Loucy (cell line): ENCODE results near the gene USP9Y.

Experiments
- H2AFZ ChIP-seq: fragments of 200-600 bp; sonication (generic); 2 replicates; pipeline ENCODE4 v1.6.0; 2016; ENCODE audit warnings: antibody characterized with exemption, mild to moderate bottlenecking, low read length, moderate library complexity
- H3F3A ChIP-seq: fragments of 200-600 bp; 2 replicates; pipeline ENCODE4 v1.6.0; 2016; ENCODE audit warnings: antibody characterized with exemption, low read depth, mild to moderate bottlenecking
- H3K27me3 ChIP-seq: fragments of 200-600 bp; sonication (generic); 2 replicates; pipeline ENCODE4 v1.6.1; 2014; ENCODE audit warnings: low read length, mild to moderate bottlenecking; ENCODE audit not compliant: insufficient read depth, poor library complexity, severe bottlenecking
- H3K36me3 ChIP-seq: fragments of 200-600 bp; sonication (generic); 2 replicates; pipeline ENCODE4 v1.6.1; 2016; ENCODE audit warnings: low read length; ENCODE audit not compliant: insufficient read depth
- H3K4me1 ChIP-seq: fragments of 200-600 bp; sonication (generic); 2 replicates; pipeline ENCODE4 v1.5.1; 2014; ENCODE audit warnings: low read length, mild to moderate bottlenecking; ENCODE audit not compliant: insufficient read depth, poor library complexity, severe bottlenecking
- H3K4me2 ChIP-seq: fragments of 200-600 bp; sonication (generic); 2 replicates; pipeline ENCODE4 v1.6.0; 2014; ENCODE audit warnings: antibody characterized with exemption, low read length, low read depth, mild to moderate bottlenecking; ENCODE audit not compliant: poor library complexity, severe bottlenecking
- H3K4me3 ChIP-seq: fragments of 200-600 bp; sonication (generic); 2 replicates; pipeline ENCODE4 v1.5.1; 2014; ENCODE audit warnings: low read length, mild to moderate bottlenecking, mixed read lengths; ENCODE audit not compliant: poor library complexity, severe bottlenecking
- H3K79me2 ChIP-seq: fragments of 200-600 bp; sonication (generic); 2 replicates; pipeline ENCODE4 v1.6.1; 2014; ENCODE audit warnings: low read length; ENCODE audit not compliant: insufficient read depth
- H3K9ac ChIP-seq: fragments of 200-600 bp; sonication (generic); 2 replicates; pipeline ENCODE4 v1.6.0; 2014; ENCODE audit warnings: mild to moderate bottlenecking, low read depth, low read length, moderate library complexity; ENCODE audit not compliant: poor library complexity, severe bottlenecking
- H3K9me2 ChIP-seq: fragments of 200-600 bp; sonication (generic); replicated peaks from 2 replicates; pipeline ENCODE4 v1.6.1; 2016; ENCODE audit warnings: low read depth, low read length, mixed read lengths
- H3K9me3 ChIP-seq: fragments of 200-600 bp; sonication (generic); 2 replicates; pipeline ENCODE4 v1.6.1; 2014; ENCODE audit warnings: mild to moderate bottlenecking, antibody characterized with exemption, low read length, low read depth; ENCODE audit not compliant: insufficient read depth
- H4K20me1 ChIP-seq: fragments of 200-600 bp; sonication (generic); 2 replicates; pipeline ENCODE4 v1.6.0; 2014; ENCODE audit warnings: antibody characterized with exemption, low read length, mild to moderate bottlenecking; ENCODE audit not compliant: insufficient read depth, poor library complexity, severe bottlenecking
- EZH2phosphoT487 ChIP-seq: fragments of 200-600 bp; IDR thresholded peaks from 2 replicates; pipeline ENCODE4 v1.6.1; 2018; ENCODE audit warnings: antibody characterized with exemption, mild to moderate bottlenecking, moderate library complexity, borderline replicate concordance
- TF ChIP-seq, protein P1 (sequence below): fragments of 200-600 bp; sonication (generic); conservative IDR thresholded peaks from 2 replicates; pipeline ENCODE4 v1.5.1; 2014; ENCODE audit warnings: mild to moderate bottlenecking, antibody characterized with exemption, low read length

USP9Y gene

DNA sequence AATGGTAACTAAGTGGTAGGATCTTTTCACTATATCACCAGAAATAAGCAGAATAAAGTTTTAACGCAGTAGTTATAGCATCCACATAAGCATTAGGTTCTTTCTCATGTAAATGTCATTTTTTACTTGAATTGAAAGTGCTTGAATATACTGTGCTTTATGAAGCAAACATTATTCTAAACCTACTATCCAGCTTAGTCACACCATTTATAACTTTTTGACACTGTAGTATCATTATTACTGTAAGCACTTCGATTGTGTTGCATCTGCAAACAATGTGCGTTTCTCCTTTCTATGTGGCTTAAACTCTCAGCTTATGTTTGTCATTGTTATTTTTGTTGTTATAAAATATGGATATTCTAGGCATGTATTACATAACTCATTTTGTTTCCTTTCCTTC, 132.3 kb downstream of the USP9Y start:
- Histone ChIP-seq H3K36me3 (no peaks in the 10 kb centered on the region), H3K4me3 (no peak overlapping the region), H3K9me3 (no peaks in the 10 kb centered on the region), H3K9me2 (no peaks in the 10 kb centered on the region), H3K4me1 (no peaks in the 10 kb centered on the region), H3K9ac (no peak overlapping the region), H3K4me2 (no peak overlapping the region), H3K79me2 (no peaks in the 10 kb centered on the region), H2AFZ (no peak overlapping the region), H4K20me1 (no peaks in the 10 kb centered on the region), H3F3A (no peaks in the 10 kb centered on the region), H3K27me3 (no peaks in the 10 kb centered on the region)
- TF ChIP-seq EZH2phosphoT487, result no peak
- TF ChIP-seq, protein P1, sequence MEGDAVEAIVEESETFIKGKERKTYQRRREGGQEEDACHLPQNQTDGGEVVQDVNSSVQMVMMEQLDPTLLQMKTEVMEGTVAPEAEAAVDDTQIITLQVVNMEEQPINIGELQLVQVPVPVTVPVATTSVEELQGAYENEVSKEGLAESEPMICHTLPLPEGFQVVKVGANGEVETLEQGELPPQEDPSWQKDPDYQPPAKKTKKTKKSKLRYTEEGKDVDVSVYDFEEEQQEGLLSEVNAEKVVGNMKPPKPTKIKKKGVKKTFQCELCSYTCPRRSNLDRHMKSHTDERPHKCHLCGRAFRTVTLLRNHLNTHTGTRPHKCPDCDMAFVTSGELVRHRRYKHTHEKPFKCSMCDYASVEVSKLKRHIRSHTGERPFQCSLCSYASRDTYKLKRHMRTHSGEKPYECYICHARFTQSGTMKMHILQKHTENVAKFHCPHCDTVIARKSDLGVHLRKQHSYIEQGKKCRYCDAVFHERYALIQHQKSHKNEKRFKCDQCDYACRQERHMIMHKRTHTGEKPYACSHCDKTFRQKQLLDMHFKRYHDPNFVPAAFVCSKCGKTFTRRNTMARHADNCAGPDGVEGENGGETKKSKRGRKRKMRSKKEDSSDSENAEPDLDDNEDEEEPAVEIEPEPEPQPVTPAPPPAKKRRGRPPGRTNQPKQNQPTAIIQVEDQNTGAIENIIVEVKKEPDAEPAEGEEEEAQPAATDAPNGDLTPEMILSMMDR, result no peak

DNA sequence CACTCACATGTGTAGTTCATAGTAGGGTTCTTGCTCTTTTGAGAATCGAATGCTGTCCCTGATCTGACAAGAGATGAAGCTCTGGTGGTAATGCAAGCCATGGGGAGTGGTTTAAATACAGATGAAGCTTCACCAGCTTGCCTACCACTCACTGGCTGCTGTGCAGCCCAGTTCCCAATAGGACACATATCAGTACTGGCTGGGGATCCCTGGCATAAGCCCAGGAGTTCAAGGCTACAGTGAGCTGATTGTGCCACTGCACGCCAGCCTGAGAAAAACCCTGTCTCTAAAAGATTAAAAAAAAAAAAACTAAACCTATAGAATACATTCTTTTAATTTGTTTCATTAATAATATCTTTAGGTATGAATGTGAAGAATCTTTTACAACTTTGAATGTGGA, 136.5 kb downstream of the USP9Y start:
- no peak for TF ChIP-seq EZH2phosphoT487
- TF ChIP-seq, protein P1, result no peak
- Histone ChIP-seq H3K9me3 (no peaks in the 10 kb centered on the region), H3K9me2 (no peaks in the 10 kb centered on the region), H3K4me3 (no peak overlapping the region), H3K9ac (no peak overlapping the region), H3K36me3 (no peaks in the 10 kb centered on the region), H3K79me2 (no peaks in the 10 kb centered on the region), H3K4me2 (no peak overlapping the region), H4K20me1 (no peaks in the 10 kb centered on the region), H3K27me3 (no peaks in the 10 kb centered on the region), H3K4me1 (no peaks in the 10 kb centered on the region), H2AFZ (no peak overlapping the region), H3F3A (no peaks in the 10 kb centered on the region)

DNA sequence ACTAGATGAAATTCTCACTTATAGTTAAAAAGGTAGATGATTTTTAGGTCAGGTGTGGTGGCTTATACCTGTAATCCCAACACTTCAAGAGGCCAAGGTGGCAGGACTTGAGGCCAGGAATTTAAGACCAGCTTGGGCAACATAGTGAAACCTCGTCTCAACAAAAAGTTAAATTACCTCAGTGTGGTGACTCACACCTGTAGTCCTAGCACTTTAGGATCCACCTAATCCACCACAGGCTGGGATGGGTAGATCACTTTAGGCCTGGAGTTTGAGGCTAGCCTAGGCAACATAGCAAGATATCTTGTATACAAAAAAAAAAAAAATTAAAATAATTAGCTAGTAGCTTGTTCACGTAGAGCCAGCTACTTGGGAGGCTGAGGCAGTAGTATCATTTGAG, 140.3 kb downstream of the USP9Y start:
- no peak overlapping the region for H2AFZ ChIP-seq
- no peaks in the 10 kb centered on the region for H3K4me1 ChIP-seq
- H4K20me1 ChIP-seq, result no peaks in the 10 kb centered on the region
- no peaks in the 10 kb centered on the region for H3K9me2 ChIP-seq
- H3K9ac ChIP-seq, result no peak overlapping the region
- no peak overlapping the region for H3K4me2 ChIP-seq
- no peaks in the 10 kb centered on the region for H3K36me3 ChIP-seq
- no peaks in the 10 kb centered on the region for H3K9me3 ChIP-seq
- TF ChIP-seq, protein P1, result no peak
- TF ChIP-seq EZH2phosphoT487, result no peak
- no peak overlapping the region for H3K4me3 ChIP-seq
- H3K27me3 ChIP-seq, result no peaks in the 10 kb centered on the region
- no peaks in the 10 kb centered on the region for H3K79me2 ChIP-seq
- no peaks in the 10 kb centered on the region for H3F3A ChIP-seq
